GM12892 (cell line): Measurements from ENCODE around the gene ARMC9.

Experiments used
- POLR2A ChIP-seq: IDR thresholded peaks from 2 replicates; pipeline ENCODE4 v1.6.1; 2011; ENCODE audit warnings: low read depth, low read length, control low read depth
- POLR2AphosphoS5 ChIP-seq: IDR thresholded peaks from 2 replicates; pipeline ENCODE4 v1.6.1; 2011; ENCODE audit warnings: low read depth, low read length, control low read depth
- TAF1 ChIP-seq: IDR thresholded peaks from 2 replicates; pipeline ENCODE4 v1.6.1; 2011; ENCODE audit warnings: low read depth, mild to moderate bottlenecking, control low read depth, low read length, borderline replicate concordance

DNA sequence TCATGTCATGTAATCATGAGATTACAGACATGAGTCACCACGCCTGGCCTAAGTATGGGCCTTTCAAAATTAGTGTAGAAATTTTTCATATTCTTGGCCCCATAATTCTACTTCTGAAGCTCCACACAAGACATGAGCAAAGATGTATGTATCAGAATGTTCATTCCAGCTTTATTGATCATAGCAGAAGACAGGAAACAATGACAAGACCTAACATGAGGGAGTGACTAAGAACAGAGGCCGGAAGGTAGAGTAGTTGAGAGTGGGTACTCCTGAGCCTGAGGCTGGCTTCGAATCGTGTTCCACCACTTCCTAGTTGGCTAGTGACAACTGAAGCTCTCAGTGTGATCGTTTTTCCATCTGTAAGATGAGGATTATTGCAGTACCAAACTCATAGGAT lies 89.3 kb downstream of the ARMC9 start:
- no peak for TF ChIP-seq POLR2A
- TF ChIP-seq TAF1, result no peak
- no peak for TF ChIP-seq POLR2AphosphoS5
